ENCODE data around the gene SYDE1. TPM values are rescaled to one million over a fixed set of nuclear protein-coding genes. Genes with fewer than 3 reads are reported as not detected.
A peak's percentile ranks its signal among the peaks of the same experiment; 100 is the strongest.

The SYDE1 gene
- total and polyA plus RNA-seq, 2 of the 4 experiments (the other 2 are of a cell fraction): 19.4 to 64.9 TPM

GRCh38 chr19:15161028-15161984 is 54.1 kb downstream of the SYDE1 start:
- no peak overlapping the region for H2AK5ac ChIP-seq (ENCODE audit: low read depth, low read length)
- WGBS, 2 experiments (ENCODE audit: extremely low coverage in 2 of 2, insufficient read length in 1 of 2): 95% methylated on average over 31 of the region's 42 CpGs; no CpG with 5 or more reads in 1 of the 2 experiments
- ChIA-PET POLR2A (ENCODE audit: unreplicated experiment) (no interaction called here), CTCF (interaction anchor here (1.0 kb wide), 3 partner anchors 11 to 218 kb away, joined by 3 to 4 read pairs (median 3); partner anchors contain the start of gene AKAP8)
- no peak overlapping the region for H3K23ac ChIP-seq (ENCODE audit: low read depth, low read length)
- DNase-seq (peak; percentile 18), ATAC-seq (ENCODE audit: low read depth) (peak; percentile 63; the same call in 1 of the 2 replicates)
- H3K4me3 ChIP-seq (ENCODE audit: insufficient read depth, low read depth, low read length): no peak overlapping the region
- no TSS peak for BruUV-seq (replicated peaks)
- H3K18ac ChIP-seq (ENCODE audit: low read depth, low read length): no peak overlapping the region
- H3K27ac ChIP-seq (ENCODE audit: insufficient read depth, low read length): no peak overlapping the region
- H3K4me1 ChIP-seq (ENCODE audit: control insufficient read depth, insufficient read depth, low read length): no peaks in the 10 kb centered on the region
- H4K8ac ChIP-seq (ENCODE audit: low read depth in 2 of 2, low read length in 2 of 2): no peak overlapping the region
- H3K27me3 ChIP-seq (ENCODE audit: control insufficient read depth, insufficient read depth, low read length): no peaks in the 10 kb centered on the region
- H3K9me1 ChIP-seq (ENCODE audit: insufficient read depth, low read length): no peaks in the 10 kb centered on the region; the same call in 1 of the 2 replicates
- H3K56ac ChIP-seq (ENCODE audit: extremely low read depth, insufficient read depth, low read length): no peak overlapping the region
- intact Hi-C loops (cut with micrococcal nuclease) (no loop called here), in situ Hi-C loops (cut with MboI; ENCODE audit: low sequenced_read_pairs) (no loop called here), dilution Hi-C loops (cut with HindIII; ENCODE audit: low sequenced_read_pairs, unreplicated experiment) (no loop called here)
- no peak overlapping the region for H3K14ac ChIP-seq (replicated peaks; ENCODE audit: low read depth, low read length)
- no peak overlapping the region for H3K4ac ChIP-seq (ENCODE audit: low read depth, low read length)
- H2BK5ac ChIP-seq (ENCODE audit: low read depth, low read length, poor library complexity, severe bottlenecking): no peak overlapping the region
- no peaks in the 10 kb centered on the region for H4K20me1 ChIP-seq (ENCODE audit: insufficient read depth, low read length)
- peaks cover 25% of the 10 kb centered on the region for H3K9me3 ChIP-seq (ENCODE audit: control insufficient read depth, insufficient read depth, low read length)
- no peak overlapping the region for H3K9ac ChIP-seq (ENCODE audit: low read depth, low read length)
- H2AFZ ChIP-seq (replicated peaks; ENCODE audit: low read length, poor library complexity): no peak overlapping the region
- H3K4me2 ChIP-seq (ENCODE audit: low read depth, low read length): no peak overlapping the region
- no peak overlapping the region for H2BK20ac ChIP-seq (ENCODE audit: low read depth, low read length)
- H3K79me1 ChIP-seq (ENCODE audit: low read depth in 1 of 2, low read length in 2 of 2): no peaks in the 10 kb centered on the region
- TF ChIP-seq RFX5 (IDR thresholded peaks at IDR 0.05; ENCODE audit: low read depth, low read length): no peak
- no peak for TF ChIP-seq ELK1 (IDR thresholded peaks at IDR 0.05; ENCODE audit: borderline replicate concordance, low read depth, low read length)
- no peak for TF ChIP-seq SMC3 (IDR thresholded peaks at IDR 0.05; ENCODE audit: low read depth, low read length)
- peak; percentile 27; the same call in 1 of the 2 replicates for TF ChIP-seq CTCF (conservative IDR thresholded peaks at IDR 0.05; ENCODE audit: low read depth, low read length)
- TF ChIP-seq RAD21 (IDR thresholded peaks at IDR 0.05; ENCODE audit: low read length): peak; percentile 34; the same call in 1 of the 2 replicates
- H2BK15ac ChIP-seq (ENCODE audit: low read depth, low read length): no peak overlapping the region
- peaks cover 34% of the 10 kb centered on the region for H3K36me3 ChIP-seq (ENCODE audit: control insufficient read depth, insufficient read depth, low read length)
- no peak overlapping the region for H2BK120ac ChIP-seq (ENCODE audit: low read depth, low read length)
- no peak overlapping the region for H4K5ac ChIP-seq (ENCODE audit: low read depth, low read length)
- peak overlapping the region; percentile 25 for H2AK9ac ChIP-seq (replicated peaks; ENCODE audit: low read depth, low read length, poor library complexity)
- H4K91ac ChIP-seq (ENCODE audit: insufficient read depth, low read depth, low read length): no peak overlapping the region

All from IMR-90 (cell line).